GM21515 (cell line): Measurements from ENCODE around the gene SCARB1.

Experiments
- ATAC-seq: cut with Tn5 transposase; IDR thresholded peaks from one replicate; pipeline ENCODE4 v1.9.1; 2021; ENCODE audit not compliant: unreplicated experiment

SCARB1 gene

DNA sequence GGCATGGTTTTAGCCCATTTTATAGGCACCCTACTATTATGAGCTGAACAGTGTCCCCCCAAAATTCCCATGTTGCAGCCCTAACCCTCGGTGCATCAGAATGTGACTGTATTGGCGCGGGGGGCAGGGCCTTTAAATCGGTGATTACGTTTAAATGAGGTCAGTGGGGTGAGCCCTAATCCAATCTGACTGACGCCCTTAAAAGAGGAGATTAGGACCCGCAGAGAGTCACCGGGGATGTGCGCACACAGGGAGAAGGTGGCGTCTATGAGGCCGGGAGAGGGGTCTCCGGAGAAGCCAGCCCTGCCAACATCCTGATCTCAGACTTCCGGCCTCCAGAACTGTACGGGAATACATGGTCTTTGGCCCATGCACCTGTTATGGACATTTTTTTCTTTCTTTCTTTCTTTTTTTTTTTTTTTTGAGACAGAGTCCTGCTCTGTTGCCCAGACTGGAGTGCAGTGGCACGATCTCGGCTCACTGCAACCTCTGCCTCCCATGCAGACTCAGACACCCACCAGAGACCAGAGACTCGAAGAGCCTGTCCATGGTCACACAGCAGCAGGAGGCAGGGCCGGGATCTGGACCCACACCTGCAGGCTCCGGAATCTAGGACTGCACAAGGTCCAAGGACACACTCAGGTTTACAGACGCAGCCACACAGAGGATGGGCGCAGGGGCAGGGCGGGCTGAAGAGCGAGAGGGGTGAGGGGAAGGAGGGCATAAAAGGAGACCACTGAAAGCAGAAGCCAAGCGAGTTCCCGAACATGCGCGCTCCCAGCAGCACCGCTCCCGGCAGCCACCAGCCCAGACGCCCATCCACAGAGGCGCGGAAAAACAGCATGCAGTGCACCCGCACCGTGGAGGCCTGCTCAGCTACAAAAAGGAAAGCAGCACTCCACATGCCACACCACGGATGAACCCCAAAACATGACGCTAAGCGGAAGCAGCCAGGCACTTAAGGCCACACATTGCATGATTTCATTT lies 19.0 kb downstream of the SCARB1 start:
- ATAC-seq = no peak

DNA sequence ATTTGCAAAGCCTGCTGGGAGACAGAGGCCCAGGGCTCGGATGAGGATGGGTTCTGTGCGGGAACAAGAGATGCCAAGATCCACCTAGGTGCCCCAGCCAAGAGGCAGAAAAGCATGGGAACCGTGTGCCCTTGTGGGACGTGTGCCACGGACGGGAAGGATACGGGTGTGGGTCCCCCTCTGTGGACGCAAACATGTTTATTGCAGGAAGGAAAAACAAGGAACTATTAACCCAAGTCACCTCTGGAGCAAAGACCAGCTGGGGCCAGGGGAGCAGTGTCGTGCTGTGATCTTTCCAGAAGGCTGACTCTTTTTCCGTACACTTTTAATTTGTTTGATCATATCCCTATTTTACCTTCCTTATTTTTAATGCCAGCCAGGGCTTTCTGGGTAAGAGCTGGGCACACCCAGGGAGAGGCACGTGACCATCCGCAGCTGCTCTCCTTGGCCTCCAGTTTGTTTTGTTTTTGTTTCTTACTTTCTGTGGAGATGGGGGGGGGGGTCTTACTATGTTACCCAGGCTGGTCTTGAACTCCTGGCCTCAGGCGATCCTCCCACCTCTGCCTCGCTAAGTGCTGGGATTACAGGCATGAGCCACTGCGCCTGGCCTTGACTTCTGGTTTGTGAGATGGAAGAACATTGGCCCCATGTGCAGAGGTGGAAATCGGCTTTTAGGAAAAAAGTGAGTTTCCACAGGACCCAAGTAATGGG lies 20.7 kb downstream of the SCARB1 start:
- no peak for ATAC-seq

DNA sequence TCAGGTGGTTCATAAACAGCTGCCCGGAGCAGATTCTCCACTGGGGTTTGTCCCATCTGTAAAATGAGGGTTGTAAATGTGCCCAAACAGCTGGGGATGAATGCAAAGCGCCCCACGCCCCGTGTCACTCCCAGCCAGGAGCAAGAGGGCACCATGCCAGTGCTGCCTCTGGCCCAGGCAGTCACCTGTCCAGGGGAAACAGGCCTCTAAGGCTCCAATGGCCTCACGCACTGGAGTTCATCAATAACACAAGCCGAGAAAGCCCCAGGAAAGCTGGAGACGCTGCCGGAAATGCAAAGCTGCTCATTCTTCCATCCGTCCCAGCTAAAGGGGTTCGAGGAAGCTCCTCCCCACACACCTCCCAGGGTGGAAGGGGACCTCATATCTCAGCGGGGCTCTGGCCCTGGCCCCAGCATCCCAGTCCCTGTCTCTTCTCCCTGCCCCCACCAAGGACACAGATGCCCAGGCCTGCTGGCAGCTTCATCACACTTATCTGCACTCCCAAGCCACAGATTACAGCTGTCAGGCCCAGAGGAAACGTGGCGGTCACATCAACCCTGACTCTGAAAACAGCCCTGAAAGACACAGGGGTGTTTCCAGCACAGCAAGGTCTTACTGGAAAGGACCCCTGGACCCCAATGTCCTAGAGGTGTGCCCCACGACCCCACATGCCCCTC lies 21.5 kb downstream of the SCARB1 start:
- no peak for ATAC-seq

DNA sequence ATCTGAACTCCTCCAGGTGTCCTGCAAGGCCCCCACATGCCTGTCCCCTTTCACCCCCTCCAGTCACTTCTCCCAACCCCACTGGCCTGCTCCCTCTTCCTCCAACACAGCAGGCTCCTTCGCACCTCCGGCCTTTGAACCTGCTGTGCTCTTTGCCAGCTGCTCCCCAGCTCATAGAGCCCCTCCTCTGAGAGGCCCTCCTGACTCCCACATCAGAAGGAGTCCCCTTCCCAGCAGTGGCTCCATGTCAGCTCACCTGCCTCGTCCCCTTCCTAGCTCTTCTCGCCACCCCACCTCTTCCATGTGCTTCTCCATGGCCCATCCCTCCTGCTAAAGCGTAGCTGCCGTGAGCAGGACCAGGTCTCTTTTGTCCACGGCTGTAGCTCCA lies 22.1 kb downstream of the SCARB1 start:
- ATAC-seq = no peak

DNA sequence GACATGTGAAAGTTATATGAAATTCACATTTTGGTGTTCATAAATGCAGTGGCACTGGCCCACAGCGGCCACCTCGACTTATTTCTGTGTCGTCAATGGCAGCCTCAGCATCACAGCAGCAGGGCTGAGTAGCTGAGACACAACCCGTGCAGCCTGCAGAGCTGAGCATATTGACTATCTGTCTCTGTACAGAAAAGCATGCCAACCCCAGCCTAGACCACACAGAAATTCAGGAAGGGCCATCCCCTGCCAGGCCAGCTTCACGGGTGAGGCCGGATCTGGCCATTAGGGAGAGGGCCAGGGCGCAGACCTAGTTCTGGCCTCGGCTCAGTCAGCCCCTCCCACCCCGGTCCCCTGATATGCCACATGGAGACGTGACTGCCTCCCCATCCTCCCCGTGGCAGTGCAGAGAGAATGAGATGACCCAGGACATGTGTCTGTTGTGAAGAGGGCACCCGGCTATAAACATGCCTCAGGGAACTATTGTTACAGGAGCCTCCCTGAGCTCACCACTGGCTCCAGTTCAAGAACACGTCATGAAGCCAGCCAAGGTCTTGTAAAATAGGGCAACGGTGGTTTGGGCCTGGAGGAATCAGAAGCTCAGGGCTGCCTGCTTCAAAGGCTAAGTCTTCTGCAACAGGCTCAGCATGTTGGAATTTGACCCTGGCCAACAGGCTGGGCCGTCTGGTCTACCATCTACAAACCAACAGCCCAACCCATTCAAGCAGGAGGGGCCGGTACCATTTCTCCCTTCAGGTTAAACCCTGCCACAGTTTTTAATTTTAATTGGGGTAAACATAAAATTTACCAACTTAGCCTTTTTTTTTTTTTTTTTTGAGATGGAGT lies 25.5 kb downstream of the SCARB1 start:
- no peak for ATAC-seq

DNA sequence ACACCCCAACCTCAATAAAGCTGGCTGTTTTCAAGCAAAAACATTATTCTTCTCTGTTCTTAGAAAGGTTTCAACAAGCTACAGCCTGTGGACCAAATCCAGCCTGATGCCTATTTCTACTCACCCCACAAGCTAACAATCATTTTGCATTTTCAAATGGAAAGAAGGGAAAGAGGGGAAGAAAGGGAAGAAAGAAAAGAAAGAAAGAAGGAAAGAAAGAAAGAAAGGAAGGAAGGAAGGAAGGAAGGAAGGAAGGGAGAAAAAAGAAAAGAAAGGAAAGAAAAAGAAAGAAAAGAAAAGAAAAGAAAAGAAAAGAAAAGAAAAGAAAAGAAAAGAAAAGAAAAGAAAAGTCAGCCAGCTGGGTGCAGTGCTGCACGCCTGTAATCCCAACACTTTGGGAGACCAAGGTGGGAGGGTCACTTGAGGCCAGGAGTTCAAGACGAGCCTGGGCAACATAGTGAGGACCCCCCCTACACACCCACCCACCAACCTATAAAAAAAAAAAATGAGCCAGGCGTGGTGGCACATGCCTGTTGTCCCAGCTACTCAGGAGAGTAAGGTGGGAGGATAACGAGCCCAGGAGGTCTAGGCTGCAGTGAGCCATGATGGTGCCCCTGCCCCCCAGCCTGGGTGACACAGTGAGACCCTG lies 26.3 kb downstream of the SCARB1 start:
- no peak for ATAC-seq

DNA sequence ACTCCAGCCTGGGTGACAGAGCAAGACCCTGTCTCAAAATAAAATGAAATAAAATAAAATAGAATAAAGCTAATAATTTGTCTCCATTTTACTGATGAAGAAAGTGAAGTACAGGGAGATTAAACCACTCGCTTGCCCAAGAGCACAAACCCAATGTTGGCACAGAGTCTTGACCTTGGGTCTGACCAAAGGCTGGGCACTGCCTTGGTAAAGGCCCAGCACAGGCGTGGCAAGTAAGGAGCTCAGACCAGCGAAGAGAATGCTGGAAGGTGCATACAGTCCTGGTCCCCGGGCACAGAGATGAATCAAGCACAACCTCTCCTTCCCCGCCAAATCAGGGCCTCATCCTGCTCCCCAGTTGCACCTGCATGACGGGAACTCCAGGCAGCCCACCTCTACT lies 26.9 kb downstream of the SCARB1 start:
- no peak for ATAC-seq

DNA sequence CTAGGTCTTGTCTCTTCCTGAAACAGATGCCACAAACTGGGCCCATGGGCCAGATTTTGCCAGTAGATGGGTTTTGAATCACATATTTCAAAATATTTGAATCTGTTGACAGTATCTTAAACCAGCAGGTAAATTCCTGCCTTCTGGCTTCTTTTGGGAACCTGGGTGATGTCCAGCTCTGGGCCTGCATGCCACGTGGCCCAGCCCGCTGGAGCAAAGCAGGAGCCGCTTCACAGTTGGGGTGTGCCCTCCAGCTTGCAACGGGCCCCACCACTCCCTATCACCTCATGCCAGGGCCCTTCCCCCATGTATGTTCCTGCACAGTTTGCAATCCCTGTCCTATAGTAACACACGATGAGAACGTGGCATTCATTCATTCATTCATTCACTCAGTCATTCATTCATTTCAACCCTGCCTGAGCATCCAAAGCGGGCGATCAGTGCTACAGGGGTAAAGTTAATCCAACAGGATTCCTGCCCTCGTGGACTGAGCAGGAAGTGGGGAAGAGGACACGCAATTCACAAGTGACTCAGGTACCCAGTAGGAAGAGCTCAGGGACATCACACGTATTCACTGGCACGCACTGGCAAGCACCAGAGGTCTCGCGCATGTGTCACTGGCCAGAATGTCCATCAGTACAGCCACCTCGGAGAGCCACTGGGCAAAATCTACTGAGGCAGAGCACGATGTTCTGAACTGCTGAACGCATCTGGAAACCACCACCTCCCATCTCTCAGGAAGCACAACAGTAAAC lies 27.8 kb downstream of the SCARB1 start:
- ATAC-seq = no peak

DNA sequence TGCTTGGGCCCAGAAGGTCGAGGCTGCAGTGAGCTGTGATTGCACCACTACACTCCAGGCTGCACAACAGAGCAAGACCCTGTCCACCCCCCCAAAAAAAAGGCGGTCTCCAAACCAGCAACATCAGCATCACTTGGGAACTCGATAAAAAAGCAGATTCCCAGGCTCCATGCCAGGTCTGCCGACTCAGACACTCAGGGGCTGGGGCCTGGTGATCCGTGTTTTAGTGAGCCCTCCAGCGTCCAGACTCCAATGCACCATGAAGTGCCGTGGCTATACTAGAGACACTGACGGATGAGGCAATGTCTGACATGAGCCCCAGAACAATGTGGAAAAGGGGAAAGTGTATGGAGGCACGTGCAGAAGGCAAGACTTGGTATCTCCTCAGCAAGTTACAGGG lies 28.8 kb downstream of the SCARB1 start:
- no peak for ATAC-seq

DNA sequence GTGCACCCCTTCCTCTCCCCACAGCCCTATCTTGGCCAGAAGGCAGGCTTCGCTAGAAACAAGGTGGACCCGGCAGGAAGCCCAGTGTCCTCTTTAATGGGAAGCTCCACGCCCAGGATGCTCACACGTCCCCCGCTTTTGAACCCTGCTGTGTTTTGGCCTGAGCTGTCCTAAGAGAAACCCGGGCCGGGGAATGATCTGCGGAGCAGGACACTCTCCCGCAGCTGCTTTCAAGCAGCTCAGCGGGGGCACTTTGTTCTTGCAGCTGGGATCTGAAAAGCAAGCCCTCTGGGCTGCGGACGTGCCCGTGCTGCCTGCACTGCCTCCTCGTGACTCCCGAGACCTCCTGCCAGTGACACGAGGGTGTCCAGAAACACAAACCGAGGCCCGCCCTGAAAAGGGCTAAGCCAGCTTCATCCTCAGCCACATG lies 30.0 kb downstream of the SCARB1 start:
- no peak for ATAC-seq

DNA sequence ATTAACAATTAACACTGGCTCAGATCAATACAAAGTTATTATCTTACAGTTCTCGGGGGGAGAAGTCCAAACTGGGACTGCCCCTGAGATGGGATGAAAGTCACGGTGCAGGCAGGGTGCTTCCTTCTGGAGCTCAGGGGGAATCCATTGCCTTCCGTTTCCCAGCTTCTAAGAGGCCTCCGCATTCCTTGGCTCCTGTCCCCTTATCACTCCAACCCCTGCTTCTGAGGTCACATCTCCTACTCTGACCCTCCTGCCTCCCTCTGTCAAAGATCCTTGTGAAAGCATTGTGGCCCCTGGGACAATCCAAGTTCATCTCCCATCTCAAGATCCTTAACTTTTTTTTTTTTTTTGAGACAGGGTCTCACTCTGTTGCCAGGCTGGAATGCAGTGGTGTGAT lies 30.8 kb downstream of the SCARB1 start:
- ATAC-seq = no peak

DNA sequence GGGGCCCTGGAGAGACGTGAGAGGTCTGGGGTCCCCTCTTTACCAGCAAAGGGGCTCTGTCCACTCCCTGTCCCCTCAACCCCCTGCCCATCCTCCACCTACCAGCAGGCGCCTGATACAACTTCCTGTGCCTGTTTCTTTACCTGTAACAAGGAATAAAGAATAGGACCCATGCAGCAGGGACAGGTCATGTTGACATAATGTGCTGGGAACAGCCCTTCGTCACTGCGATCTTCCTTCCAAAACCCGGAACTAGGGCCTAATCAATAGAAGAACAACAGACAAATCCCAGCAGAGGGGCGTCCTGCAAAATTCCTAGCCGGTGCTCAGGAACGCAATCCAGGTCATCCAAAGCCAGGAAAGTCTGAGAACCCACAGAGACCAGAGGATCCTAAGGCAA lies 32.1 kb downstream of the SCARB1 start:
- no peak for ATAC-seq

DNA sequence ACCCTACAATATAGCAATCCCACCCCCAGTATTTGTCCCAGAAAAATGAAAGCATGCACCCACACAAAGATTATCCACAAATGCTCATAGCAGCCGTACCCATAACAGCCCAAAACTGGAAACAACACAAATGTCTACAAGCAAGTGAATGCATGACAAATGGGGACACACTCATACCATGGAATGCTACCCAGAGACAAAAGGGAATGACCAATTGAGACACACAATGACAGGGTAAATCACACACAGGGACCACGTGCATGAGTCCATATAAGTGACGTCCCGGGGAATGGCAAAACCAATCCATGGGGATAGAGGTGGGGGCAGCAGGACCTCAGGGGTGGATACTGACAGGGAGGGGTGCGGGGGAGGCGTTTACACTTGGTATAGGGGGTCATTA lies 33.4 kb downstream of the SCARB1 start:
- no peak for ATAC-seq

DNA sequence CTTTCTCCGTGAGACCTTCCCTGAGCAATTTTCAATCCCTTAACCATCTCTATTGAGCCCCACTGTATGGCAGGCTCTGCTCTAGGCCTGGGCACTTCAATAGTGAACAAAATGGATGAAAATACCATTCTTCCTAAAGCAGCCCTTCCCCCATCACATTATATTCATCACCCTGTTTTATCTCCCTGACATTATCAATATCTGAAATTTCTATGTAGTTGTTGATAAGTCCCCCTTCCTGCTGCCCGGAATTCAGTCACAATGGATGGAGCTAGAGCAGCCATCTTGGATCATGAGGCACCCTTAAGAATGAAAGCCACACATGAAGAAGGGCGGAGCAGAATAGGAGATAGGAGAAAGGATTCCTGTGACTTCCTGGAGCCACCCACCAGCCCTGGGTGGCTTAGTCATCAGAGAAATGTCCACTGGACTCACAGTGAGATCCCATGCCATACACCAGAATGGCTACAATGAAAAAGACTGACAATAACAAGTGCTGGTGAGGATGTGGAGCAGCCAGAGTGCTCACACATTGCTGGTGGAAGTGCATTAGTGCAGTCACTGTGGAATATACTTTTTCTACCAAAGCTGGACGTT lies 33.9 kb downstream of the SCARB1 start:
- no peak for ATAC-seq

DNA sequence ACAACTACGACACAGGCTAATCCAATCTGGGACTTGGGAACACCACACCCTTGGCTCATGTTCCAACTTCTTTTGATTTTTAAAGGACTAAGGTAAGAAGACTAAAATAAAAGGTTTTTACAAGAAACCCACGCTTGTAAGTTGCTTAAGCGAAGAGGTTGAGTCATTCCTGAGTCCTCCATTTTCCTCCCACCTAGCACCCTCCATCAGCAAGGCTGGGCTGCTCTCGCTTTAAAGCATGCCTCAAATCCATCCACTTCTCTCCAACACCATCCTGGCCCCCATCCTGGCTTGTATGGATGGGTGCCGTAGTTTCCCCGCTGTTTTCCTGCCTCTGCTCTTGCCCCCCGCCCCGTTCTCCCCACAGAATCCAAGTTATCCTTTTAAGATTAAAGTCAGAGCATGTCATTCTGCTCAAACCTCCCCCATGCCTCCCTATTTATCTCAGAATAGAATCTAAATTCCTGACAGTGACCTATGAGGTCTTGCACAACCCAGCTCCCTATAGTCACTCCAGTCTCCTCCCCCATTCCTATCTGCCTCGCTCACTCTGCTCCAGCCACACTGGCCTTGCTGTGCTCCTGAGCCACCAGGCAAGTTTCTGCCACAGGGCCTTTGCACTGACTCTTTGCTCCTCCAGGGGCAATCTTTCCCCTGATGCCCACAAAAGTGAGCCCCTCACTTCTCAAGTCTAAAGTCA lies 34.5 kb downstream of the SCARB1 start:
- ATAC-seq = no peak

DNA sequence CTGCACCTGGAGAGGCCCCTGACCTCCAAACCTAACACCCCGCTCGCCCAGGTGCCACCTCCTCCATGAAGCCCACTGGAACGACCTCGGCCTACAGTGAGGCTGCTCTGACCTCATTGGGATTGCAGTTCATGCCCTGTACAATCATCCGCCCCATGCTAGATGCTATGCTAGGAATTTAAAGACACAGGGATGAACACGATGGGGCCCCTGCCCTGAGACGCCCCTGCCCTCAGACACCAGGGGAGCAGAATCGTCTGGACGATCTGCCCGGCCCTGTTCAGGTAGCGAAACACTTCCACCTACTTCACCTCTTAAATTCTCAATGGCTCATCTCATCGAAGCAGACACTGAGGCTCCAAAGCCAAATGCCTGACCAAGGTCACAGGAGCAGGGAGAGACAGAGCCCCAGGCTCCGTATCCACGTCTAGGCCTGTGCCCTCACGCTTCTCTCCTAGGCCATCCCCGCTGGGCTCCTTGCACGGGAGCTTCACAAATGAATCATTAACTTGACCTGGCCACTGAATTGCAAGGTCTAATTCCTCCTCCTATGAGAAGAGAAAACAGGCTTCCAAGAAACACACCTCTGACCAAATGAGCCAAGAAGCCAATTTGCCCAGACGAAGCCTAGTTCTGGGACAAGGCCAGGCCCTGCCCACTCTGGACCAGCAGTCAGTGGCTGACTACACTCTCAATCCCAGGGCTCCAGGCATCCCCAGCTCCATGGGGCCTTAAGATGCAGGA lies 35.2 kb downstream of the SCARB1 start:
- no peak for ATAC-seq

DNA sequence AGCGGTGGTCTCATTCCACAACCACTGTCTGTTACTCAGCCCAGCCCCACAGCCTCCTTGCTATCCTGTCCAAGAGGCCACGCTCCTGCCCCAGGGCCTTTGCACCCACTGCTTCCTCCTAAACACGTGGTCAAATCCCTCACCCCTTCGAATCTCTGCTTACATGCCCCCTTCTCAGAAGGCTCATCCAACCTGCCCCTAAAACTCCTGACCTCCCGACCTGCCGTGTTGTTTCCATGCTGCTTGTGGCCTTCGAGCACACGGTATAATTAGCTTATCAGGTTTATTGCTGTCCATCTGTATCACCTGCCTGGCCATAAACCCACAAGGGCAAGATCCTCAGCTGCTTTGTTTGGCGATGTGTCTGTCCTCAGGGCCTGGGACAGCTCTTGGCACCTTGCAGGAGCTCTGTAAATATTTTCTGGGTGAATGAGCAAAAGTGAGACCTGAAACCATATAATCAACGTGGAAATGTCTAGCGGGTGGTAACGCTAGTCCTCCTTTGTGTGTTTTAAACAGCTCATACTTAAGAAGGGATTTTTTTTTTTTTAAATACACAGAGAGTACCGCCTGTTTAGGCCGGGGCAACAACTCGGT lies 36.0 kb downstream of the SCARB1 start:
- no peak for ATAC-seq
